ENCODE data around the gene ADSS1. TPM values are rescaled to one million over a fixed set of nuclear protein-coding genes. Genes with fewer than 3 reads are reported as not detected.

The ADSS1 gene
- total RNA-seq, 1 experiment from 2014 or later = 9.9 TPM

- peak overlapping the region; percentile 91 for H3K9ac ChIP-seq (ENCODE audit: low read length)
- TSS peak; percentile 50 for BruUV-seq (replicated peaks)
- no peak overlapping the region for H2AFZ ChIP-seq (ENCODE audit: low read depth, low read length, poor library complexity, severe bottlenecking)
- CTCF ChIA-PET = no interaction called here
- no peaks in the 10 kb centered on the region for H3K27me3 ChIP-seq (ENCODE audit: insufficient read depth, low read length)
- H4K20me1 ChIP-seq (ENCODE audit: insufficient read depth) = no peaks in the 10 kb centered on the region
- peaks cover 38 to 55% of the 10 kb centered on the region in 2 experiments for H3K4me1 ChIP-seq (ENCODE audit: control insufficient read depth in 1 of 2, insufficient read depth in 2 of 2, low read length in 2 of 2)
- H3K36me3 ChIP-seq (ENCODE audit: control insufficient read depth in 1 of 2, insufficient read depth in 2 of 2, low read length in 2 of 2) = peaks cover 3 to 23% of the 10 kb centered on the region in 2 experiments; a peak in 3 of 4 replicates
- H3K4me2 ChIP-seq (ENCODE audit: low read length) = peak overlapping the region; percentile 99
- no peak for ATAC-seq
- no peak for TF ChIP-seq EZH2phosphoT487 (IDR thresholded peaks at IDR 0.05; ENCODE audit: borderline replicate concordance)
- no peak for TF ChIP-seq ZFX (IDR thresholded peaks at IDR 0.05)
- no peak for TF ChIP-seq ZNF274 (IDR thresholded peaks at IDR 0.05; ENCODE audit: low read depth, low read length)
- TF ChIP-seq CTCF (IDR thresholded peaks at IDR 0.05 in 2 of 3, conservative IDR thresholded peaks at IDR 0.05 in 1 of 3; ENCODE audit: borderline replicate concordance in 1 of 3, insufficient read depth in 1 of 3, low read depth in 2 of 3, low read length in 2 of 3) = no peak
- TF ChIP-seq ATF3 (IDR thresholded peaks at IDR 0.05) = no peak
- TF ChIP-seq CBX3 (IDR thresholded peaks at IDR 0.05; ENCODE audit: low read depth) = no peak
- TF ChIP-seq REST (IDR thresholded peaks at IDR 0.05; ENCODE audit: low read depth) = no peak
- no peak for TF ChIP-seq MAX (IDR thresholded peaks at IDR 0.05)
- TF ChIP-seq YY1 (IDR thresholded peaks at IDR 0.05; ENCODE audit: extremely low read depth, insufficient replicate concordance, low read depth, low read length) = no peak
- TF ChIP-seq CEBPB (IDR thresholded peaks at IDR 0.05; ENCODE audit: low read depth) = no peak
- TF ChIP-seq SIN3A (IDR thresholded peaks at IDR 0.05; ENCODE audit: low read depth) = no peak
- no peak for TF ChIP-seq EZH2 (IDR thresholded peaks at IDR 0.05)
- no peak for TF ChIP-seq JUND (IDR thresholded peaks at IDR 0.05)
- no peak for TF ChIP-seq POLR2A (IDR thresholded peaks at IDR 0.05; ENCODE audit: borderline replicate concordance, extremely low read depth, insufficient read depth, insufficient read length)
- TF ChIP-seq POLR2AphosphoS5 (IDR thresholded peaks at IDR 0.05; ENCODE audit: low read depth, low read length) = no peak
- no peak for TF ChIP-seq FOSL1 (IDR thresholded peaks at IDR 0.05; ENCODE audit: low read depth)
- no peak for TF ChIP-seq ZBTB33 (IDR thresholded peaks at IDR 0.05; ENCODE audit: extremely low read depth, insufficient replicate concordance, low read length)
- peaks cover 64% of the 10 kb centered on the region for H3K79me2 ChIP-seq (ENCODE audit: insufficient read depth, low read length)
- no peaks in the 10 kb centered on the region for H3K9me2 ChIP-seq (ENCODE audit: insufficient read depth)
- POLR2A ChIA-PET = interaction anchor here (0.9 kb wide), 1 partner anchor 10 kb away, joined by 4 read pairs; no protein-coding TSS in a partner anchor
- DNase-seq (ENCODE audit: low read depth, low spot score) = no peak
- H3K4me3 ChIP-seq (replicated peaks in 1 of 2; ENCODE audit: low read depth in 1 of 2, low read length in 2 of 2) = peak overlapping the region; percentile 72 to 85
- RAD21 ChIA-PET (ENCODE audit: low non-redundant PET in 1 of 2, low total read pairs in 2 of 2, uncharacterized antibody in 2 of 2, unreplicated experiment in 2 of 2) = no interaction called here
- intact Hi-C loops (cut with micrococcal nuclease) = no loop called here
- H3K9me3 ChIP-seq (ENCODE audit: control insufficient read depth in 1 of 2, insufficient read depth in 1 of 2, low read depth in 1 of 2, low read length in 2 of 2) = no peaks in the 10 kb centered on the region
- H3K27ac ChIP-seq (ENCODE audit: low read depth, low read length) = peak overlapping the region; percentile 98
Observed at GRCh38 chr14:104690861-104691455, 33.1 kb upstream of the ADSS1 start.
